ENCODE measurements around the gene UFD1.

GRCh38 chr22:19506212-19506611, 27.2 kb upstream of the UFD1 start:
- TF ChIP-seq ZNF274 (IDR thresholded peaks at IDR 0.05; ENCODE audit: low read depth, low read length) (no peak), YY1 (IDR thresholded peaks at IDR 0.05; ENCODE audit: insufficient read depth, insufficient read length) (no peak)
